ENCODE measurements around the gene SLC35F4.

DNA sequence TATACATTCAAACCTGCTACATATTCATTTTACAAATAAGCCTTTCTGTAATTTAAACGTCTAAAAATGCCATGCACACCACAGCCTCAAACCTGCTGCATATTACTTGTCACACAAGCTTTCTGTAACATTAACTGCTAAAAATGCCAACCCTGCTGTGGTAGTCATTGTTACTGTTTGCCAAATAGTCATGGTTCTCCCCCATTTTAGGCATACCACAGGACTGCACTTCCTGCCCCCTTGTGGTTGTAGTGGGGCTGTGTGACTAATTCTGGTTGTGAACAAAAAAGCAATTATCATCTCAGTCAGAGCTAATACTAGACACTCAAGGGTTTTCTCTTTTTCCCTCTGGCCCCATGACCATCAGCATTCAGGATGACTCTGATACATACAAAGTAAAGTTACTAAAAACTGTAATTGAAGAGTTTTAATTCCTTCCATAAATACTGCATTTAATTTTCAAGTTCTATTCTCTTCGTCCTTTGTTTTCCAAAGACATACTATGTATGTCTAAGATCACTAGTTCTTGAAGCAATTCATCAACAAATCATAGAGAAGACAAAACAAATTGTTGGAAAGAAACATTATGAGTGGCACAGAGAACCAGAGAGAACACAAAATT lies 5.7 kb upstream of the SLC35F4 start:
- TF ChIP-seq, protein P1, sequence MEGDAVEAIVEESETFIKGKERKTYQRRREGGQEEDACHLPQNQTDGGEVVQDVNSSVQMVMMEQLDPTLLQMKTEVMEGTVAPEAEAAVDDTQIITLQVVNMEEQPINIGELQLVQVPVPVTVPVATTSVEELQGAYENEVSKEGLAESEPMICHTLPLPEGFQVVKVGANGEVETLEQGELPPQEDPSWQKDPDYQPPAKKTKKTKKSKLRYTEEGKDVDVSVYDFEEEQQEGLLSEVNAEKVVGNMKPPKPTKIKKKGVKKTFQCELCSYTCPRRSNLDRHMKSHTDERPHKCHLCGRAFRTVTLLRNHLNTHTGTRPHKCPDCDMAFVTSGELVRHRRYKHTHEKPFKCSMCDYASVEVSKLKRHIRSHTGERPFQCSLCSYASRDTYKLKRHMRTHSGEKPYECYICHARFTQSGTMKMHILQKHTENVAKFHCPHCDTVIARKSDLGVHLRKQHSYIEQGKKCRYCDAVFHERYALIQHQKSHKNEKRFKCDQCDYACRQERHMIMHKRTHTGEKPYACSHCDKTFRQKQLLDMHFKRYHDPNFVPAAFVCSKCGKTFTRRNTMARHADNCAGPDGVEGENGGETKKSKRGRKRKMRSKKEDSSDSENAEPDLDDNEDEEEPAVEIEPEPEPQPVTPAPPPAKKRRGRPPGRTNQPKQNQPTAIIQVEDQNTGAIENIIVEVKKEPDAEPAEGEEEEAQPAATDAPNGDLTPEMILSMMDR (conservative IDR thresholded peaks at IDR 0.05; ENCODE audit: low read depth, low read length) = peak; percentile 91
- no peak for TF ChIP-seq EZH2 (IDR thresholded peaks at IDR 0.05; ENCODE audit: borderline replicate concordance, low read depth, low read length, poor library complexity, severe bottlenecking)
